ENCODE results near the gene P4HA2. TPM values are rescaled to one million over a fixed set of nuclear protein-coding genes. Genes with fewer than 3 reads are reported as not detected.

P4HA2 gene
- total and polyA plus RNA-seq, 2 of the 8 experiments (the other 6 are each of a cell fraction or from before 2014, with no cell fraction given): 7.4 to 9.3 TPM

DNA sequence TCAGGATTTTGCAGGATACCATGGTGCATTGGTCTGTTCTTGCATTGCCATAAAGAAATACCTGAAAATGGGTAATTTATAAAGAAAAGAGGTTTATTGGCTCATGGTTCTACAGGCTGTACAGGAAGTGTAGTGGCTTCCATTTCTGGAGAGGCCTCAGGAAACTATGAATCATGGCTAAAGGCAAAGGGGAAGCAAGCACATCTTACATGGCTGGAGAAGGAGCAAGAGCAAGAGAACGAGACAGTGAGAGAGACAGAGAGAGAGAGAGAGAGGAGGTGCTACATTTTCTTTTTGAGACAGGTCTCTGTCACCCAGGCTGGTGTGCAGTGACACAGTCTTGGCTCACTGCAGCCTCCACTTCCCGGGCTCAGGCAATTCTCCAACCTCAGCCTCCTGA lies 43.9 kb downstream of the P4HA2 start:
- 76% methylated on average over 2 of the region's 2 CpGs; no CpG with 5 or more reads in 1 of the 2 experiments for WGBS, 2 experiments (ENCODE audit: extremely low coverage in 1 of 2, insufficient coverage in 1 of 2, insufficient read length in 1 of 2, insufficient replicate concordance in 2 of 2, low coverage in 1 of 2, low lambda C conversion rate in 2 of 2, missing lambda C conversion rate in 1 of 2)
- no peak overlapping the region for H3K27ac ChIP-seq (ENCODE audit: low read depth, low read length)
- no peak for TF ChIP-seq CHD2 (IDR thresholded peaks at IDR 0.05; ENCODE audit: low read length)
- TF ChIP-seq CHD1 (IDR thresholded peaks at IDR 0.05; ENCODE audit: low read depth, low read length): no peak
- TF ChIP-seq SP1 (IDR thresholded peaks at IDR 0.05; ENCODE audit: low read depth, low read length): no peak
- TF ChIP-seq, protein P1, sequence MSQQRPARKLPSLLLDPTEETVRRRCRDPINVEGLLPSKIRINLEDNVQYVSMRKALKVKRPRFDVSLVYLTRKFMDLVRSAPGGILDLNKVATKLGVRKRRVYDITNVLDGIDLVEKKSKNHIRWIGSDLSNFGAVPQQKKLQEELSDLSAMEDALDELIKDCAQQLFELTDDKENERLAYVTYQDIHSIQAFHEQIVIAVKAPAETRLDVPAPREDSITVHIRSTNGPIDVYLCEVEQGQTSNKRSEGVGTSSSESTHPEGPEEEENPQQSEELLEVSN (IDR thresholded peaks at IDR 0.05): no peak

More for the DNA sequence above, 43.9 kb downstream of the P4HA2 start:
- no peak overlapping the region for H3K56ac ChIP-seq (replicated peaks; ENCODE audit: insufficient read length, low read depth, low read length)
- H3K27me3 ChIP-seq (replicated peaks in 1 of 4; ENCODE audit: control insufficient read depth in 3 of 4, extremely low read depth in 1 of 4, insufficient read depth in 3 of 4, low read length in 3 of 4): no peaks in the 10 kb centered on the region; a peak in 2 of 7 replicates
- no peak overlapping the region for H2BK120ac ChIP-seq (replicated peaks; ENCODE audit: low read depth, low read length)
- ChIA-PET CTCF (ENCODE audit: partially characterized antibody) (interaction anchor here (1.0 to 1.2 kb wide), 2 partner anchors 55 to 121 kb away, joined by 4 read pairs; no protein-coding TSS in a partner anchor), POLR2A (ENCODE audit: partially characterized antibody) (no interaction called here)
- no peak overlapping the region for H2BK12ac ChIP-seq (ENCODE audit: low read depth, low read length)
- no peak overlapping the region for H3K4me3 ChIP-seq (ENCODE audit: extremely low read depth in 1 of 4, insufficient read depth in 2 of 4, low read depth in 3 of 4, low read length in 4 of 4)
- H2BK20ac ChIP-seq (ENCODE audit: low read length): no peak overlapping the region
- no peak overlapping the region for H3K4ac ChIP-seq (replicated peaks; ENCODE audit: insufficient read length, low read depth, low read length)
- H2AK5ac ChIP-seq (ENCODE audit: low read depth, low read length): no peak overlapping the region
- no peak for DNase-seq (ENCODE audit: low read depth in 1 of 2, low spot score in 2 of 2)
- H2BK15ac ChIP-seq (ENCODE audit: low read length): no peak overlapping the region
- H2BK5ac ChIP-seq (ENCODE audit: low read depth, low read length): no peak overlapping the region
- H3K79me1 ChIP-seq (ENCODE audit: low read depth, low read length): no peaks in the 10 kb centered on the region
- no peaks in the 10 kb centered on the region for H3K79me2 ChIP-seq (ENCODE audit: control insufficient read depth in 1 of 2, insufficient read depth in 2 of 2, low read length in 2 of 2)
- H3K9me3 ChIP-seq (ENCODE audit: insufficient read depth in 2 of 2, low read depth in 1 of 2, low read length in 1 of 2): no peaks in the 10 kb centered on the region
- no peak overlapping the region for H4K8ac ChIP-seq (ENCODE audit: extremely low read depth, insufficient read depth, low read length)
- no peak overlapping the region for H3K14ac ChIP-seq (ENCODE audit: insufficient read length)
- H3K18ac ChIP-seq (ENCODE audit: extremely low read depth, low read length): no peak overlapping the region
- H4K91ac ChIP-seq (replicated peaks; ENCODE audit: insufficient read length, low read length): no peak overlapping the region
- H4K5ac ChIP-seq (ENCODE audit: insufficient read length, low read depth, low read length): no peak overlapping the region
- no peak overlapping the region for H3K9ac ChIP-seq (replicated peaks in 1 of 4; ENCODE audit: extremely low read depth in 1 of 4, low read depth in 3 of 4, low read length in 3 of 4)
- no peaks in the 10 kb centered on the region for H4K20me1 ChIP-seq (replicated peaks in 1 of 2; ENCODE audit: control insufficient read depth in 1 of 2, insufficient read depth in 2 of 2, low read length in 2 of 2)
- no peak overlapping the region for H2AFZ ChIP-seq (ENCODE audit: low read length)
- H3K4me1 ChIP-seq (replicated peaks in 1 of 4; ENCODE audit: control insufficient read depth in 3 of 4, insufficient read depth in 4 of 4, low read length in 3 of 4): peaks cover 0 to 4% (median 3%) of the 10 kb centered on the region in 4 experiments; a peak in 5 of 7 replicates
- no peaks in the 10 kb centered on the region for H3K36me3 ChIP-seq (ENCODE audit: control insufficient read depth in 2 of 4, insufficient read depth in 4 of 4, low read length in 3 of 4)
- H3K4me2 ChIP-seq (ENCODE audit: insufficient read depth in 1 of 2, low read depth in 2 of 2, low read length in 2 of 2): no peak overlapping the region
- H3K23me2 ChIP-seq (ENCODE audit: low read depth, low read length): no peaks in the 10 kb centered on the region
- no peak overlapping the region for H3K23ac ChIP-seq (ENCODE audit: insufficient read length)
- no peak for FAIRE-seq

All from H1 (cell line).